HEK293T (cell line): ENCODE results near the gene LEFTY2.

Experiments
- CTCF ChIA-PET: fragments of 350-600 bp; formaldehyde crosslinking; extraction: SDS; loops from one replicate; lab custom pipeline; 2021; ENCODE audit warnings: antibody characterized with exemption, inconsistent platforms; lab: Yijun Ruan, JAX
- POLR2A ChIA-PET: fragments of 350-600 bp; formaldehyde crosslinking; extraction: SDS; loops from one replicate; lab custom pipeline; 2020; ENCODE audit warnings: antibody characterized with exemption, inconsistent platforms; lab: Yijun Ruan, JAX
- DNase-seq: peaks from one replicate; pipeline ENCODE4 v3.0.0; 2012; ENCODE audit warnings: mixed read lengths; ENCODE audit errors: extremely low spot score
- ARNT ChIP-seq: fragments of 450-650 bp; IDR thresholded peaks from 2 replicates; pipeline ENCODE4 v1.6.1; 2017; ENCODE audit warnings: mild to moderate bottlenecking
- BHLHE40 ChIP-seq: fragments of 450-650 bp; IDR thresholded peaks from 2 replicates; pipeline ENCODE4 v1.6.1; 2016; ENCODE audit warnings: mild to moderate bottlenecking, moderate library complexity, borderline replicate concordance
- CTBP1 ChIP-seq: fragments of 450-650 bp; IDR thresholded peaks from 2 replicates; pipeline ENCODE4 v1.6.1; 2016; ENCODE audit warnings: borderline replicate concordance
- ELF4 ChIP-seq: fragments of 450-650 bp; IDR thresholded peaks from 2 replicates; pipeline ENCODE4 v1.6.1; 2017; ENCODE audit warnings: antibody characterized with exemption
- FOXA1 ChIP-seq: fragments of 450-650 bp; IDR thresholded peaks from 2 replicates; pipeline ENCODE4 v1.6.1; 2016; ENCODE audit warnings: mild to moderate bottlenecking
- FOXK2 ChIP-seq: fragments of 450-650 bp; IDR thresholded peaks from 2 replicates; pipeline ENCODE4 v1.6.1; 2016; ENCODE audit warnings: mild to moderate bottlenecking
- FOXM1 ChIP-seq: fragments of 450-650 bp; IDR thresholded peaks from 2 replicates; pipeline ENCODE4 v1.6.1; 2017; ENCODE audit warnings: mild to moderate bottlenecking, borderline replicate concordance
- HDGF ChIP-seq: fragments of 450-650 bp; IDR thresholded peaks from 2 replicates; pipeline ENCODE4 v1.6.1; 2017; ENCODE audit warnings: antibody characterized with exemption, borderline replicate concordance
- L3MBTL2 ChIP-seq: fragments of 450-650 bp; conservative IDR thresholded peaks from 2 replicates; pipeline ENCODE4 v1.6.1; 2016; ENCODE audit warnings: mild to moderate bottlenecking
- LEF1 ChIP-seq: fragments of 450-650 bp; IDR thresholded peaks from 2 replicates; pipeline ENCODE4 v1.6.1; 2017; ENCODE audit warnings: mild to moderate bottlenecking, borderline replicate concordance
- NFRKB ChIP-seq: fragments of 450-650 bp; IDR thresholded peaks from 2 replicates; pipeline ENCODE4 v1.6.1; 2016; ENCODE audit warnings: mild to moderate bottlenecking, moderate library complexity
- PKNOX1 ChIP-seq: fragments of 450-650 bp; IDR thresholded peaks from 2 replicates; pipeline ENCODE4 v1.6.1; 2016
- SP1 ChIP-seq: fragments of 450-650 bp; IDR thresholded peaks from 2 replicates; pipeline ENCODE4 v1.6.1; 2017
- SUZ12 ChIP-seq: fragments of 450-650 bp; IDR thresholded peaks from 2 replicates; pipeline ENCODE4 v1.6.1; 2016; ENCODE audit warnings: mild to moderate bottlenecking
- TARDBP ChIP-seq: fragments of 450-650 bp; IDR thresholded peaks from 2 replicates; pipeline ENCODE4 v1.6.1; 2016
- ZNF384 ChIP-seq: fragments of 450-650 bp; IDR thresholded peaks from 2 replicates; pipeline ENCODE4 v1.6.1; 2016

The LEFTY2 gene

GRCh38 chr1:225963735-225964530, 22.9 kb upstream of the LEFTY2 start:
- CTCF ChIA-PET, result interaction anchor here (0.7 to 1.8 kb wide), 6 partner anchors 9 to 495 kb away, joined by 3 to 8 read pairs (median 4); partner anchors contain the start of gene PARP1
- DNase-seq, result no peak
- POLR2A ChIA-PET, result no interaction called here
- TF ChIP-seq ARNT (no peak), TARDBP (no peak), CTBP1 (no peak), FOXM1 (no peak), FOXK2 (no peak), L3MBTL2 (no peak), ELF4 (no peak), SUZ12 (no peak), LEF1 (no peak), HDGF (no peak), ZNF384 (no peak), NFRKB (no peak), PKNOX1 (no peak), FOXA1 (no peak), SP1 (no peak), BHLHE40 (no peak)

- POLR2A ChIA-PET, result interaction anchor here (0.7 to 2.1 kb wide), 2 partner anchors 39 to 185 kb away, joined by 3 to 9 read pairs; partner anchors contain the start of genes PYCR2 and SRP9
- no peak for TF ChIP-seq BHLHE40
- TF ChIP-seq FOXA1, result no peak
- no peak for TF ChIP-seq ARNT
- TF ChIP-seq ZNF384, result no peak
- no peak for TF ChIP-seq ELF4
- TF ChIP-seq HDGF, result no peak
- TF ChIP-seq TARDBP, result no peak
- no peak for TF ChIP-seq SUZ12
- no peak for TF ChIP-seq SP1
- CTCF ChIA-PET, result interaction anchor here (0.6 to 1.8 kb wide), 18 partner anchors 8 to 494 kb away, joined by 3 to 16 read pairs (median 4); partner anchors contain the start of gene PARP1
- peak; percentile 93 for DNase-seq
Measured at GRCh38 chr1:225962440-225962975, 21.5 kb upstream of the LEFTY2 start.

- DNase-seq, result no peak
- TF ChIP-seq FOXA1, result no peak
- no peak for TF ChIP-seq L3MBTL2
- no peak for TF ChIP-seq ELF4
- no peak for TF ChIP-seq FOXK2
- ChIA-PET POLR2A (interaction anchor here (1.1 to 2.1 kb wide), 2 partner anchors 11 to 38 kb away, joined by 3 to 9 read pairs; partner anchors contain the start of gene PYCR2), CTCF (interaction anchor here (0.6 to 1.8 kb wide), 14 partner anchors 9 to 493 kb away, joined by 3 to 16 read pairs (median 4); no protein-coding TSS in a partner anchor)
Measured at GRCh38 chr1:225961659-225962439, 20.8 kb upstream of the LEFTY2 start.

GRCh38 chr1:225958041-225958440, 17.0 kb upstream of the LEFTY2 start:
- TF ChIP-seq NFRKB (no peak), HDGF (no peak), PKNOX1 (no peak), ZNF384 (no peak), FOXM1 (no peak), ARNT (no peak), TARDBP (no peak), BHLHE40 (no peak), FOXA1 (no peak), SUZ12 (no peak), CTBP1 (no peak), SP1 (no peak), LEF1 (no peak), L3MBTL2 (no peak), ELF4 (no peak), FOXK2 (no peak)
- ChIA-PET POLR2A (no interaction called here), CTCF (no interaction called here)
- no peak for DNase-seq

GRCh38 chr1:225954753-225955152, 13.7 kb upstream of the LEFTY2 start:
- no peak for DNase-seq
- TF ChIP-seq L3MBTL2, result no peak
- no peak for TF ChIP-seq SP1
- no peak for TF ChIP-seq SUZ12
- no peak for TF ChIP-seq TARDBP
- no peak for TF ChIP-seq LEF1
- ChIA-PET POLR2A (no interaction called here), CTCF (interaction anchor here (0.6 to 1.8 kb wide), 3 partner anchors 8 to 27 kb away, joined by 3 to 6 read pairs (median 3); no protein-coding TSS in a partner anchor)

- ChIA-PET POLR2A (no interaction called here), CTCF (interaction anchor here (1.8 kb wide), 1 partner anchor 10 kb away, joined by 6 read pairs; no protein-coding TSS in a partner anchor)
- no peak for TF ChIP-seq SP1
- TF ChIP-seq LEF1, result no peak
- TF ChIP-seq ZNF384, result no peak
- TF ChIP-seq FOXK2, result no peak
- TF ChIP-seq PKNOX1, result no peak
- TF ChIP-seq CTBP1, result no peak
- TF ChIP-seq L3MBTL2, result no peak
- TF ChIP-seq TARDBP, result no peak
- TF ChIP-seq NFRKB, result no peak
- no peak for TF ChIP-seq SUZ12
- DNase-seq, result no peak
Measured at GRCh38 chr1:225953315-225953714, 12.3 kb upstream of the LEFTY2 start.
